IMR-90 (cell line): Measurements from ENCODE around the gene NUP153. TPM values are rescaled to one million over a fixed set of nuclear protein-coding genes. Genes with fewer than 3 reads are reported as not detected.

ENCODE experiments used
- ATAC-seq: fragments of 200-7000 bp; cut with Tn5 transposase; 2 replicates; pipeline ENCODE4 v1.9.1; 2020; ENCODE audit warnings: low read depth, mild to moderate bottlenecking, moderate library complexity
- BruUV-seq: library from RNA; stranded (reverse); fragments of 400-500 nt; replicated peaks from 2 replicates; lab custom pipeline; 2021; lab: Mats Ljungman, UMichigan
- CTCF ChIA-PET: fragments of 300-600 bp; formaldehyde crosslinking; extraction: SDS; loops from one replicate; lab custom pipeline; 2021; ENCODE audit warnings: antibody characterized with exemption; lab: Yijun Ruan, JAX
- POLR2A ChIA-PET: fragments of 300-600 bp; sonication (Branson Sonifier 250); formaldehyde crosslinking; loops from one replicate; lab custom pipeline; 2022; ENCODE audit warnings: antibody characterized with exemption; ENCODE audit not compliant: unreplicated experiment; lab: Charles Lee
- DNase-seq: peaks from one replicate; pipeline ENCODE4 v3.0.0; 2013
- H2AFZ ChIP-seq: replicated peaks from 2 replicates; pipeline ENCODE3; 2013; ENCODE audit warnings: low read length, mild to moderate bottlenecking; ENCODE audit not compliant: poor library complexity
- H2AK5ac ChIP-seq: 2 replicates; pipeline ENCODE4 v1.6.1; 2013; ENCODE audit warnings: low read depth, low read length, inconsistent platforms
- H2AK9ac ChIP-seq: replicated peaks from 2 replicates; pipeline ENCODE3; 2013; ENCODE audit warnings: mild to moderate bottlenecking, low read depth, low read length, moderate library complexity; ENCODE audit not compliant: poor library complexity
- H2BK120ac ChIP-seq: 2 replicates; pipeline ENCODE4 v1.6.1; 2013; ENCODE audit warnings: low read depth, low read length, inconsistent platforms
- H2BK15ac ChIP-seq: 3 replicates; pipeline ENCODE4 v1.6.1; 2013; ENCODE audit warnings: low read depth, low read length, inconsistent platforms
- H2BK20ac ChIP-seq: 2 replicates; pipeline ENCODE4 v1.6.1; 2013; ENCODE audit warnings: low read depth, mild to moderate bottlenecking, inconsistent platforms, low read length, moderate library complexity
- H2BK5ac ChIP-seq: 2 replicates; pipeline ENCODE4 v1.6.1; 2013; ENCODE audit warnings: mild to moderate bottlenecking, low read depth, low read length, inconsistent platforms; ENCODE audit not compliant: poor library complexity, severe bottlenecking
- H3K14ac ChIP-seq: replicated peaks from 2 replicates; pipeline ENCODE4 v1.6.1; 2013; ENCODE audit warnings: low read depth, low read length, inconsistent platforms
- H3K18ac ChIP-seq: 2 replicates; pipeline ENCODE4 v1.6.1; 2013; ENCODE audit warnings: low read depth, low read length, control low read depth
- H3K23ac ChIP-seq: 2 replicates; pipeline ENCODE4 v1.6.1; 2013; ENCODE audit warnings: low read depth, low read length, inconsistent platforms
- H3K27ac ChIP-seq: 2 replicates; pipeline ENCODE4 v1.5.1; 2013; ENCODE audit warnings: mild to moderate bottlenecking, control low read depth, low read length; ENCODE audit not compliant: insufficient read depth
- H3K27me3 ChIP-seq: 2 replicates; pipeline ENCODE4 v1.6.1; 2013; ENCODE audit warnings: low read length; ENCODE audit not compliant: control insufficient read depth, insufficient read depth
- H3K36me3 ChIP-seq: 2 replicates; pipeline ENCODE4 v1.6.1; 2013; ENCODE audit warnings: low read length, mixed read lengths; ENCODE audit not compliant: control insufficient read depth, insufficient read depth
- H3K4ac ChIP-seq: 2 replicates; pipeline ENCODE4 v1.6.1; 2013; ENCODE audit warnings: low read depth, low read length, inconsistent platforms
- H3K4me1 ChIP-seq: 2 replicates; pipeline ENCODE4 v1.6.1; 2013; ENCODE audit warnings: low read length, mixed read lengths; ENCODE audit not compliant: control insufficient read depth, insufficient read depth
- H3K4me2 ChIP-seq: 2 replicates; pipeline ENCODE4 v1.6.1; 2013; ENCODE audit warnings: low read depth, mild to moderate bottlenecking, control low read depth, low read length, moderate library complexity
- H3K4me3 ChIP-seq: 2 replicates; pipeline ENCODE4 v1.5.1; 2013; ENCODE audit warnings: low read depth, mild to moderate bottlenecking, control low read depth, low read length, moderate library complexity; ENCODE audit not compliant: insufficient read depth
- H3K56ac ChIP-seq: 2 replicates; pipeline ENCODE4 v1.6.1; 2013; ENCODE audit warnings: low read length, inconsistent platforms; ENCODE audit not compliant: insufficient read depth; ENCODE audit errors: extremely low read depth
- H3K79me1 ChIP-seq, 2 experiments: 2 replicates each; pipeline ENCODE4 v1.6.1; 2013; ENCODE audit warnings: low read length in 2 of 2, inconsistent platforms in 1 of 2, low read depth in 1 of 2
- H3K9ac ChIP-seq: 2 replicates; pipeline ENCODE4 v1.6.1; 2013; ENCODE audit warnings: low read depth, low read length, control low read depth
- H3K9me1 ChIP-seq: 2 replicates; pipeline ENCODE4 v1.6.1; 2013; ENCODE audit warnings: low read length, inconsistent platforms; ENCODE audit not compliant: insufficient read depth
- H3K9me3 ChIP-seq: 2 replicates; pipeline ENCODE4 v1.6.1; 2013; ENCODE audit warnings: low read length; ENCODE audit not compliant: control insufficient read depth, insufficient read depth
- H4K20me1 ChIP-seq: 2 replicates; pipeline ENCODE4 v1.6.1; 2013; ENCODE audit warnings: low read length, inconsistent platforms; ENCODE audit not compliant: insufficient read depth
- H4K5ac ChIP-seq: 2 replicates; pipeline ENCODE4 v1.6.1; 2013; ENCODE audit warnings: mild to moderate bottlenecking, low read depth, low read length, control low read depth
- H4K8ac ChIP-seq, 2 experiments: 2 replicates each; pipeline ENCODE4 v1.6.1; 2013; ENCODE audit warnings: low read depth in 2 of 2, low read length in 2 of 2, control low read depth in 1 of 2, inconsistent platforms in 1 of 2
- H4K91ac ChIP-seq: 2 replicates; pipeline ENCODE4 v1.6.1; 2013; ENCODE audit warnings: low read depth, low read length, inconsistent platforms; ENCODE audit not compliant: insufficient read depth
- CEBPB ChIP-seq: IDR thresholded peaks from 2 replicates; pipeline ENCODE4 v1.6.1; 2012; ENCODE audit warnings: low read depth, low read length, improper control_type of control experiment
- RAD21 ChIP-seq: IDR thresholded peaks from 2 replicates; pipeline ENCODE4 v1.6.1; 2012; ENCODE audit warnings: low read length, improper control_type of control experiment
- WGBS, 2 experiments: methylation state at CpG; one replicate each; pipeline versions ENCODE4 v1.1.5 to v1.1.7; 2013; ENCODE audit warnings: missing lambda C conversion rate in 2 of 2; ENCODE audit not compliant: insufficient read length in 1 of 2; ENCODE audit errors: extremely low coverage in 2 of 2; 5-methylcytosine and 5-hydroxymethylcytosine counted together
- dilution Hi-C: fragments of 300-500 bp; cut with HindIII; formaldehyde crosslinking; loops from one replicate; pipeline ENCODE4 v1.14.3; 2018; ENCODE audit warnings: low sequenced_read_pairs; ENCODE audit not compliant: unreplicated experiment
- in situ Hi-C: fragments of 300-500 bp; cut with MboI; formaldehyde crosslinking; loops from 3 replicates; pipeline ENCODE4 v1.14.3; 2019; ENCODE audit warnings: low sequenced_read_pairs, inconsistent platforms, mixed read lengths
- intact Hi-C: fragments of 100-400 bp; cut with micrococcal nuclease; formaldehyde crosslinking; loops from 2 replicates; pipeline ENCODE4 v1.10.0; 2022
- polyA plus RNA-seq, 3 experiments: library from polyadenylated mRNA; depleted of rRNA; stranded (reverse); fragments of >200 nt; gene quantifications; 2 replicates each; pipeline ENCODE4 v1.2.3, GENCODE V29; 2012; ENCODE audit warnings: low replicate concordance in 1 of 3
- total RNA-seq: library from RNA; depleted of rRNA; stranded (reverse); fragments of >200 nt; gene quantifications from 2 replicates; pipeline ENCODE4 v1.2.3, GENCODE V29; 2012

The NUP153 gene
- total and polyA plus RNA-seq, 2 of the 4 experiments (the other 2 are of a cell fraction) = 17.2 to 39.4 TPM

DNA sequence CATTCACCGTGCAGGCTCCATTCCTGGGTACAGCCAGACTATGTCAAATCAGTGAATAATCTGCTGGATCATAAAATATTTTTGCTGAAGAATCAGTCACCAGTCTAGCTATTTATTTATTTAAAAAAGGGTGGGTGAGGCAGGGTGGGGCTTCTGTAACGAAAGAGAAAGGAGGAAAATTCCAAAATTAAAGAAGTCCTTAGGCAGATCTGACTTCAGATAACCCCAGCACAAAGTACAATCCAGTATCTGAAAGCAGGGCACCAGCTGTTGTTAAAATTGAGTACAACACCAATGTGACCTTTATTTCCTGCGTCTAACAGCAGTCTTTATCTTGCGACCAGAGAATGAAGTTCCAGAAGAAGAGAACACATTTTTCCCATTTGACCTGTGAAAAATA lies 90.9 kb downstream of the NUP153 start:
- Histone ChIP-seq H3K27ac (no peak overlapping the region), H3K79me1 (peaks cover 12 to 21% of the 10 kb centered on the region in 2 experiments; a peak in 3 of 4 replicates), H3K4me3 (no peak overlapping the region), H4K8ac (no peak overlapping the region), H2BK5ac (no peak overlapping the region), H2BK20ac (no peak overlapping the region), H3K4ac (no peak overlapping the region), H2AFZ (no peak overlapping the region), H3K27me3 (no peaks in the 10 kb centered on the region), H3K56ac (no peak overlapping the region), H3K4me2 (no peak overlapping the region), H3K9ac (no peak overlapping the region), H3K9me3 (no peaks in the 10 kb centered on the region), H2BK15ac (no peak overlapping the region), H4K91ac (no peak overlapping the region), H4K20me1 (no peaks in the 10 kb centered on the region; the same call in 1 of the 2 replicates), H2AK5ac (no peak overlapping the region), H3K36me3 (peaks cover 19% of the 10 kb centered on the region), H3K4me1 (no peaks in the 10 kb centered on the region), H3K23ac (no peak overlapping the region), H3K18ac (no peak overlapping the region), H3K9me1 (no peaks in the 10 kb centered on the region), H4K5ac (no peak overlapping the region), H2BK120ac (no peak overlapping the region), H3K14ac (no peak overlapping the region), H2AK9ac (no peak overlapping the region)
- no CpG with 5 or more reads among the region's 4 CpGs for WGBS, 2 experiments
- DNase-seq (no peak), ATAC-seq (no peak)
- TF ChIP-seq CEBPB (no peak), RAD21 (no peak)
- dilution Hi-C loops = no loop called here
- POLR2A ChIA-PET = no interaction called here
- intact Hi-C loops = no loop called here
- in situ Hi-C loops = no loop called here
- no TSS peak for BruUV-seq
- CTCF ChIA-PET = no interaction called here
